Esophagus muscularis mucosa (tissue), 4 donors: ENCODE measurements around the gene PCDH9. TPM values are rescaled to one million over a fixed set of nuclear protein-coding genes. Genes with fewer than 3 reads are reported as not detected.

ENCODE experiments used
- DNase-seq: peaks from one replicate; pipeline ENCODE4 v3.0.0-alpha.2; 2017; ENCODE audit errors: extremely low spot score
- H3K27ac ChIP-seq, 4 donors: fragments of 200-600 bp; sonication (generic); replicated peaks in 1 of 4; 1 replicate in 3 of 4; 2 replicates in 1 of 4; pipeline ENCODE4 v1.5.1; 2016 to 2019; ENCODE audit warnings: mild to moderate bottlenecking in 1 of 4
- H3K27me3 ChIP-seq, 4 donors: fragments of 200-600 bp; sonication (generic); one replicate each; pipeline versions ENCODE4 v1.5.1 to v1.6.0; 2016 to 2019
- H3K36me3 ChIP-seq, 4 donors: fragments of 200-600 bp; sonication (generic); one replicate each; pipeline ENCODE4 v1.5.1; 2016 to 2019
- H3K4me1 ChIP-seq, 4 donors: fragments of 200-600 bp; sonication (generic); one replicate each; pipeline ENCODE4 v1.5.1; 2016 to 2019
- H3K4me3 ChIP-seq, 4 donors: fragments of 200-600 bp; sonication (generic); 1 replicate in 2 of 4; 2 replicates in 2 of 4; pipeline ENCODE4 v1.5.1; 2016 to 2019; ENCODE audit warnings: mild to moderate bottlenecking in 4 of 4, moderate library complexity in 1 of 4
- H3K9me3 ChIP-seq, 4 donors: fragments of 200-600 bp; sonication (generic); 1 replicate in 3 of 4; 2 replicates in 1 of 4; pipeline ENCODE4 v1.5.1; 2016 to 2019
- CTCF ChIP-seq, 3 experiments: fragments of 200-600 bp in 2 of 3; fragments of 450-650 bp in 1 of 3; sonication (generic) in 2 of 3; IDR thresholded peaks; one replicate each; pipeline ENCODE4 v1.5.1; 2017 to 2019; ENCODE audit warnings: antibody characterized with exemption in 3 of 3, mild to moderate bottlenecking in 2 of 3, moderate library complexity in 1 of 3
- EP300 ChIP-seq: sonication (generic); formaldehyde crosslinking; IDR thresholded peaks from one replicate; pipeline ENCODE4 v1.6.1; 2017; ENCODE audit warnings: antibody characterized with exemption
- POLR2A ChIP-seq: fragments of 450-650 bp; IDR thresholded peaks from one replicate; pipeline ENCODE4 v1.6.1; 2017; ENCODE audit warnings: antibody characterized with exemption, moderate library complexity, mild to moderate bottlenecking, low read depth
- POLR2AphosphoS5 ChIP-seq, 2 donors: sonication (generic); formaldehyde crosslinking; IDR thresholded peaks; one replicate each; pipeline ENCODE4 v1.6.1; 2017; ENCODE audit warnings: antibody characterized with exemption in 2 of 2
- WGBS: methylation state at CpG from one replicate; pipeline ENCODE4 v1.1.5; 2018; 5-methylcytosine and 5-hydroxymethylcytosine counted together
- intact Hi-C: fragments of 100-400 bp; cut with DNase I; formaldehyde crosslinking; loops from one replicate; pipeline ENCODE4 v1.15.1; 2023
- total RNA-seq, 4 donors: library from RNA; depleted of rRNA; stranded (reverse); fragments of >200 nt; gene quantifications; one replicate each; pipeline versions ENCODE4 v1.1.0 to v1.2.1, GENCODE V29; 2016

Gene PCDH9
- total RNA-seq, 4 donors from 2014 or later = 33.8 to 81.8 (median 49.1) TPM

- DNase-seq = no peak
- Histone ChIP-seq H3K9me3 (peaks cover 0 to 9% (median 0%) of the 10 kb centered on the region in 4 donors), H3K4me3 (no peak overlapping the region), H3K36me3 (no peaks in the 10 kb centered on the region), H3K4me1 (no peaks in the 10 kb centered on the region), H3K27me3 (no peaks in the 10 kb centered on the region), H3K27ac (no peak overlapping the region)
- intact Hi-C loops = no loop called here
- 79% methylated on average over 1 of the region's 1 CpG for WGBS
- no peak for TF ChIP-seq CTCF (IDR thresholded peaks at IDR 0.05)
- TF ChIP-seq POLR2A = no peak
- no peak for TF ChIP-seq EP300
- no peak for TF ChIP-seq POLR2AphosphoS5 (IDR thresholded peaks at IDR 0.05)
These were observed 307.7 kb downstream of the PCDH9 start for GRCh38 chr13:66922444-66922843.

- Histone ChIP-seq H3K27me3 (no peaks in the 10 kb centered on the region), H3K9me3 (peaks cover 0 to 9% (median 0%) of the 10 kb centered on the region in 4 donors), H3K4me1 (peaks cover 0 to 5% (median 2%) of the 10 kb centered on the region in 4 donors), H3K4me3 (no peak overlapping the region), H3K27ac (no peak overlapping the region), H3K36me3 (no peaks in the 10 kb centered on the region)
- 63% methylated on average over 5 of the region's 5 CpGs for WGBS
- TF ChIP-seq EP300 (no peak), POLR2A (no peak), CTCF (IDR thresholded peaks at IDR 0.05) (no peak), POLR2AphosphoS5 (IDR thresholded peaks at IDR 0.05) (no peak)
- DNase-seq = no peak
- intact Hi-C loops = no loop called here
These were observed 308.7 kb downstream of the PCDH9 start for GRCh38 chr13:66921437-66921836.

- DNase-seq = no peak
- H3K27ac ChIP-seq = no peak overlapping the region
- H3K4me1 ChIP-seq = peaks cover 0 to 8% (median 5%) of the 10 kb centered on the region in 4 donors
- TF ChIP-seq POLR2AphosphoS5 (IDR thresholded peaks at IDR 0.05) (no peak), CTCF (IDR thresholded peaks at IDR 0.05) (no peak), EP300 (no peak), POLR2A (no peak)
- no peaks in the 10 kb centered on the region for H3K36me3 ChIP-seq
- 82% methylated on average over 1 of the region's 1 CpG for WGBS
- H3K4me3 ChIP-seq = no peak overlapping the region
- no peaks in the 10 kb centered on the region for H3K27me3 ChIP-seq
- H3K9me3 ChIP-seq = peaks cover 0 to 9% (median 0%) of the 10 kb centered on the region in 4 donors
- intact Hi-C loops = no loop called here
These were observed 314.4 kb downstream of the PCDH9 start for GRCh38 chr13:66915596-66916185.

- Histone ChIP-seq H3K27ac (no peak overlapping the region), H3K4me3 (no peak overlapping the region), H3K9me3 (peaks cover 0 to 5% (median 0%) of the 10 kb centered on the region in 4 donors), H3K36me3 (no peaks in the 10 kb centered on the region), H3K4me1 (peaks cover 0 to 8% (median 5%) of the 10 kb centered on the region in 4 donors), H3K27me3 (no peaks in the 10 kb centered on the region)
- TF ChIP-seq CTCF (IDR thresholded peaks at IDR 0.05) (no peak), POLR2A (no peak), POLR2AphosphoS5 (IDR thresholded peaks at IDR 0.05) (no peak), EP300 (no peak)
- DNase-seq = no peak
- intact Hi-C loops = no loop called here
- 63% methylated on average over 4 of the region's 4 CpGs for WGBS
These were observed 316.0 kb downstream of the PCDH9 start for GRCh38 chr13:66914155-66914554.
